ENCODE measurements around the gene ASPSCR1.

- TF ChIP-seq CTCF (IDR thresholded peaks at IDR 0.05) (no peak), POLR2A (IDR thresholded peaks at IDR 0.05) (no peak)
These were observed 85.5 kb downstream of the ASPSCR1 start for GRCh38 chr17:82062984-82063368.

All from body of pancreas (tissue), 4 donors.